Stimulated activated effector memory CD8-positive, alpha-beta T cell treated with anti-CD3 and anti-CD28 coated beads, Interleukin-12 subunit alpha, Interleukin-12 subunit beta, amount 100 ng/mL, for 72 hours (primary cell): Measurements from ENCODE around the gene HMOX2.

Experiments used
- ATAC-seq: fragments of 150-1000 bp; cut with Tn5 transposase; 2 replicates; pipeline ENCODE4 v1.10.0; 2021
- DNase-seq, 2 donors: peaks; one replicate each; pipeline ENCODE4 v3.0.0; 2021 to 2022; ENCODE audit warnings: low spot score in 2 of 2
- H3K27ac Mint-ChIP-seq: one replicate; pipeline ENCODE4 v1.8.0; 2022; ENCODE audit warnings: mild to moderate bottlenecking, mixed read lengths
- H3K36me3 Mint-ChIP-seq: one replicate; pipeline ENCODE4 v1.8.0; 2022; ENCODE audit warnings: mild to moderate bottlenecking, mixed read lengths
- H3K4me1 Mint-ChIP-seq: one replicate; pipeline ENCODE4 v1.8.0; 2022; ENCODE audit warnings: mixed read lengths
- H3K4me3 Mint-ChIP-seq: one replicate; pipeline ENCODE4 v1.8.0; 2022; ENCODE audit warnings: mild to moderate bottlenecking, mixed read lengths
- H3K9me3 Mint-ChIP-seq: one replicate; pipeline ENCODE4 v1.8.0; 2022; ENCODE audit warnings: mixed read lengths

Gene HMOX2

GRCh38 chr16:4475880-4476788 lies at the start of gene HMOX2:
TSS of gene HMOX2 (plus strand) at chr16:4476398. CDS start at chr16:4505525, 29,127 bp downstream.
- peak within 1 kb of the TSS; percentile 84 for H3K4me3 Mint-ChIP-seq
- peak within 1 kb of the TSS; percentile 88 for H3K27ac Mint-ChIP-seq
- H3K9me3 Mint-ChIP-seq = no peaks in the 10 kb centered on the region
- DNase-seq (peak; percentile 97 to 98), ATAC-seq (peak; percentile 89)
- H3K36me3 Mint-ChIP-seq = peaks cover 50% of the 10 kb centered on the region
- H3K4me1 Mint-ChIP-seq = peaks cover 33% of the 10 kb centered on the region

- H3K27ac Mint-ChIP-seq = peak overlapping the region; percentile 99
- peak overlapping the region; percentile 92 for H3K4me3 Mint-ChIP-seq
- no peaks in the 10 kb centered on the region for H3K9me3 Mint-ChIP-seq
- ATAC-seq = no peak
- peaks cover 64% of the 10 kb centered on the region for H3K36me3 Mint-ChIP-seq
- no peak for DNase-seq
- peaks cover 28% of the 10 kb centered on the region for H3K4me1 Mint-ChIP-seq
These were observed 49.4 kb upstream of the HMOX2 start for GRCh38 chr16:4426722-4427372.

GRCh38 chr16:4428500-4428899 lies 47.7 kb upstream of the HMOX2 start:
- ATAC-seq = no peak
- no peak overlapping the region for H3K4me3 Mint-ChIP-seq
- DNase-seq = no peak
- peaks cover 77% of the 10 kb centered on the region for H3K36me3 Mint-ChIP-seq
- H3K4me1 Mint-ChIP-seq = peaks cover 28% of the 10 kb centered on the region
- no peak overlapping the region for H3K27ac Mint-ChIP-seq
- H3K9me3 Mint-ChIP-seq = no peaks in the 10 kb centered on the region

- H3K4me1 Mint-ChIP-seq = peaks cover 21% of the 10 kb centered on the region
- DNase-seq = no peak
- ATAC-seq = no peak
- no peak overlapping the region for H3K4me3 Mint-ChIP-seq
- no peaks in the 10 kb centered on the region for H3K9me3 Mint-ChIP-seq
- peaks cover 91% of the 10 kb centered on the region for H3K36me3 Mint-ChIP-seq
- H3K27ac Mint-ChIP-seq = no peak overlapping the region
These were observed 45.2 kb upstream of the HMOX2 start for GRCh38 chr16:4431023-4431422.

GRCh38 chr16:4433228-4433627 lies 43.0 kb upstream of the HMOX2 start:
- H3K36me3 Mint-ChIP-seq = peaks cover 93% of the 10 kb centered on the region

GRCh38 chr16:4433914-4434787 lies 42.0 kb upstream of the HMOX2 start:
- Mint-ChIP-seq H3K9me3 (no peaks in the 10 kb centered on the region), H3K27ac (no peak overlapping the region), H3K4me3 (no peak overlapping the region), H3K36me3 (peaks cover 93% of the 10 kb centered on the region), H3K4me1 (no peaks in the 10 kb centered on the region)
- DNase-seq (no peak), ATAC-seq (no peak)

More at GRCh38 chr16:4433228-4433627, 43.0 kb upstream of the HMOX2 start:
- no peak overlapping the region for H3K4me3 Mint-ChIP-seq
- DNase-seq (no peak), ATAC-seq (no peak)
- no peaks in the 10 kb centered on the region for H3K9me3 Mint-ChIP-seq
- peaks cover 4% of the 10 kb centered on the region for H3K4me1 Mint-ChIP-seq
- no peak overlapping the region for H3K27ac Mint-ChIP-seq

- H3K36me3 Mint-ChIP-seq = peaks cover 95% of the 10 kb centered on the region
- no peak overlapping the region for H3K27ac Mint-ChIP-seq
These were observed 40.7 kb upstream of the HMOX2 start for GRCh38 chr16:4435337-4436067.

GRCh38 chr16:4437366-4437765 lies 38.8 kb upstream of the HMOX2 start:
- no peak for ATAC-seq
- Mint-ChIP-seq H3K36me3 (peaks cover 96% of the 10 kb centered on the region), H3K4me3 (no peak overlapping the region), H3K4me1 (no peaks in the 10 kb centered on the region), H3K9me3 (no peaks in the 10 kb centered on the region), H3K27ac (no peak overlapping the region)
- DNase-seq = no peak

More at GRCh38 chr16:4435337-4436067, 40.7 kb upstream of the HMOX2 start:
- Mint-ChIP-seq H3K9me3 (no peaks in the 10 kb centered on the region), H3K4me1 (no peaks in the 10 kb centered on the region), H3K4me3 (no peak overlapping the region)
- DNase-seq (no peak), ATAC-seq (no peak)

GRCh38 chr16:4442371-4442770 lies 33.8 kb upstream of the HMOX2 start:
- H3K36me3 Mint-ChIP-seq = peaks cover 100% of the 10 kb centered on the region
- H3K9me3 Mint-ChIP-seq = no peaks in the 10 kb centered on the region
- DNase-seq = no peak

GRCh38 chr16:4443271-4443670 lies 32.9 kb upstream of the HMOX2 start:
- H3K4me3 Mint-ChIP-seq = no peak overlapping the region
- no peaks in the 10 kb centered on the region for H3K9me3 Mint-ChIP-seq
- no peak overlapping the region for H3K27ac Mint-ChIP-seq
- peaks cover 100% of the 10 kb centered on the region for H3K36me3 Mint-ChIP-seq
- ATAC-seq (no peak), DNase-seq (no peak)
- H3K4me1 Mint-ChIP-seq = no peaks in the 10 kb centered on the region

More at GRCh38 chr16:4442371-4442770, 33.8 kb upstream of the HMOX2 start:
- no peaks in the 10 kb centered on the region for H3K4me1 Mint-ChIP-seq
- no peak overlapping the region for H3K27ac Mint-ChIP-seq
- H3K4me3 Mint-ChIP-seq = no peak overlapping the region
- no peak for ATAC-seq

- no peaks in the 10 kb centered on the region for H3K4me1 Mint-ChIP-seq
- no peak overlapping the region for H3K27ac Mint-ChIP-seq
- no peak for ATAC-seq
- DNase-seq = no peak
- H3K36me3 Mint-ChIP-seq = peaks cover 100% of the 10 kb centered on the region
- no peak overlapping the region for H3K4me3 Mint-ChIP-seq
- no peaks in the 10 kb centered on the region for H3K9me3 Mint-ChIP-seq
These were observed 32.2 kb upstream of the HMOX2 start for GRCh38 chr16:4443986-4444385.

GRCh38 chr16:4450430-4450829 lies 25.8 kb upstream of the HMOX2 start:
- Mint-ChIP-seq H3K9me3 (no peaks in the 10 kb centered on the region), H3K27ac (peak overlapping the region; percentile 23), H3K4me3 (no peak overlapping the region), H3K4me1 (no peaks in the 10 kb centered on the region), H3K36me3 (peaks cover 99% of the 10 kb centered on the region)
- no peak for ATAC-seq
- no peak for DNase-seq

GRCh38 chr16:4450931-4451519 lies 25.2 kb upstream of the HMOX2 start:
- DNase-seq = no peak
- H3K27ac Mint-ChIP-seq = no peak overlapping the region
- no peaks in the 10 kb centered on the region for H3K4me1 Mint-ChIP-seq
- peaks cover 99% of the 10 kb centered on the region for H3K36me3 Mint-ChIP-seq
- H3K9me3 Mint-ChIP-seq = no peaks in the 10 kb centered on the region
- no peak for ATAC-seq
- no peak overlapping the region for H3K4me3 Mint-ChIP-seq

- H3K9me3 Mint-ChIP-seq = no peaks in the 10 kb centered on the region
- no peaks in the 10 kb centered on the region for H3K4me1 Mint-ChIP-seq
- H3K36me3 Mint-ChIP-seq = peaks cover 99% of the 10 kb centered on the region
- H3K4me3 Mint-ChIP-seq = no peak overlapping the region
- ATAC-seq (no peak), DNase-seq (no peak)
- no peak overlapping the region for H3K27ac Mint-ChIP-seq
These were observed 23.5 kb upstream of the HMOX2 start for GRCh38 chr16:4452674-4453073.
